Measurements from ENCODE around the gene LTA4H. TPM values are rescaled to one million over a fixed set of nuclear protein-coding genes. Genes with fewer than 3 reads are reported as not detected.

Gene LTA4H
- total RNA-seq: 10 to 100 TPM; 50.7 to 52.1 TPM

- peaks cover 8% of the 10 kb centered on the region for H3K4me1 Mint-ChIP-seq
- peaks cover 2% of the 10 kb centered on the region for H3K36me3 Mint-ChIP-seq (ENCODE audit: low read depth)
- H3K4me3 Mint-ChIP-seq: no peak within 1 kb of the TSS
- no peak within 1 kb of the TSS for H3K27ac Mint-ChIP-seq
- DNase-seq: peak; percentile 97
- ChIA-PET POLR2A (interaction anchor here (0.6 to 1.7 kb wide), 11 partner anchors 12 to 818 kb away, joined by 3 to 15 read pairs (median 3); partner anchors contain the start of genes AMDHD1, CCDC38, CDK17 and FGD6), CTCF (interaction anchor here (0.5 to 1.8 kb wide), 12 partner anchors 12 to 481 kb away, joined by 3 to 6 read pairs (median 4); partner anchors contain the start of genes AMDHD1 and CCDC38)
- H3K9me3 Mint-ChIP-seq: no peaks in the 10 kb centered on the region
- no peaks in the 10 kb centered on the region for H3K27me3 Mint-ChIP-seq
Observed at GRCh38 chr12:96035283-96036236, at the start of gene LTA4H. Gene LTA4H, minus strand, starts transcription at chr12:96035587. Its CDS starts 68 bp downstream, at chr12:96035519.

- no peaks in the 10 kb centered on the region for H3K27me3 Mint-ChIP-seq
- H3K27ac Mint-ChIP-seq: no peak overlapping the region
- ChIA-PET POLR2A (no interaction called here), CTCF (no interaction called here)
- H3K9me3 Mint-ChIP-seq: peaks cover 12% of the 10 kb centered on the region
- H3K36me3 Mint-ChIP-seq (ENCODE audit: low read depth): peaks cover 8% of the 10 kb centered on the region
- no peak overlapping the region for H3K4me3 Mint-ChIP-seq
- no peak for DNase-seq
- H3K4me1 Mint-ChIP-seq: peaks cover 4% of the 10 kb centered on the region
Observed at GRCh38 chr12:96084624-96085023, 49.2 kb upstream of the LTA4H start.

GRCh38 chr12:96083020-96083719, 47.8 kb upstream of the LTA4H start:
- Mint-ChIP-seq H3K4me1 (peaks cover 4% of the 10 kb centered on the region), H3K9me3 (peaks cover 10% of the 10 kb centered on the region), H3K4me3 (no peak overlapping the region), H3K36me3 (ENCODE audit: low read depth) (peaks cover 6% of the 10 kb centered on the region), H3K27me3 (no peaks in the 10 kb centered on the region), H3K27ac (no peak overlapping the region)
- DNase-seq: no peak
- ChIA-PET POLR2A (no interaction called here), CTCF (interaction anchor here (1.0 kb wide), 1 partner anchor 132 kb away, joined by 4 read pairs; no protein-coding TSS in a partner anchor)

GRCh38 chr12:96081596-96081995, 46.2 kb upstream of the LTA4H start:
- ChIA-PET CTCF (no interaction called here), POLR2A (no interaction called here)
- peaks cover 6% of the 10 kb centered on the region for H3K36me3 Mint-ChIP-seq (ENCODE audit: low read depth)
- no peak overlapping the region for H3K27ac Mint-ChIP-seq
- no peak overlapping the region for H3K4me3 Mint-ChIP-seq
- H3K9me3 Mint-ChIP-seq: peaks cover 7% of the 10 kb centered on the region
- DNase-seq: no peak
- peaks cover 4% of the 10 kb centered on the region for H3K4me1 Mint-ChIP-seq
- no peaks in the 10 kb centered on the region for H3K27me3 Mint-ChIP-seq

GRCh38 chr12:96078231-96079135, 43.1 kb upstream of the LTA4H start:
- H3K27me3 Mint-ChIP-seq: peaks cover 5% of the 10 kb centered on the region
- H3K9me3 Mint-ChIP-seq: no peaks in the 10 kb centered on the region
- ChIA-PET POLR2A (interaction anchor here (0.7 kb wide), 1 partner anchor 24 kb away, joined by 3 read pairs; no protein-coding TSS in a partner anchor), CTCF (interaction anchor here (1.0 to 1.3 kb wide), 2 partner anchors 54 to 137 kb away, joined by 4 to 5 read pairs; no protein-coding TSS in a partner anchor)
- H3K4me3 Mint-ChIP-seq: no peak overlapping the region
- peaks cover 5% of the 10 kb centered on the region for H3K4me1 Mint-ChIP-seq
- H3K36me3 Mint-ChIP-seq (ENCODE audit: low read depth): no peaks in the 10 kb centered on the region
- DNase-seq: no peak
- H3K27ac Mint-ChIP-seq: no peak overlapping the region

- H3K9me3 Mint-ChIP-seq: no peaks in the 10 kb centered on the region
- H3K36me3 Mint-ChIP-seq (ENCODE audit: low read depth): no peaks in the 10 kb centered on the region
- no peak for DNase-seq
- peaks cover 11% of the 10 kb centered on the region for H3K27me3 Mint-ChIP-seq
- no peak overlapping the region for H3K4me3 Mint-ChIP-seq
- ChIA-PET POLR2A (no interaction called here), CTCF (no interaction called here)
- H3K27ac Mint-ChIP-seq: no peak overlapping the region
- peaks cover 5% of the 10 kb centered on the region for H3K4me1 Mint-ChIP-seq
Observed at GRCh38 chr12:96077081-96077480, 41.7 kb upstream of the LTA4H start.

- no peak for DNase-seq
- ChIA-PET CTCF (no interaction called here), POLR2A (no interaction called here)
- H3K27me3 Mint-ChIP-seq: peaks cover 11% of the 10 kb centered on the region
- no peak overlapping the region for H3K4me3 Mint-ChIP-seq
- H3K27ac Mint-ChIP-seq: no peak overlapping the region
- H3K9me3 Mint-ChIP-seq: no peaks in the 10 kb centered on the region
- peaks cover 7% of the 10 kb centered on the region for H3K4me1 Mint-ChIP-seq
- no peaks in the 10 kb centered on the region for H3K36me3 Mint-ChIP-seq (ENCODE audit: low read depth)
Observed at GRCh38 chr12:96075560-96075959, 40.2 kb upstream of the LTA4H start.

GRCh38 chr12:96073346-96074330, 38.3 kb upstream of the LTA4H start:
- H3K4me3 Mint-ChIP-seq: no peak overlapping the region
- ChIA-PET CTCF (interaction anchor here (1.0 to 1.4 kb wide), 3 partner anchors 104 to 142 kb away, joined by 3 to 8 read pairs (median 5); no protein-coding TSS in a partner anchor), POLR2A (interaction anchor here (0.8 kb wide), 1 partner anchor 328 kb away, joined by 3 read pairs; no protein-coding TSS in a partner anchor)
- H3K9me3 Mint-ChIP-seq: no peaks in the 10 kb centered on the region
- H3K27me3 Mint-ChIP-seq: peaks cover 11% of the 10 kb centered on the region
- no peak overlapping the region for H3K27ac Mint-ChIP-seq
- no peaks in the 10 kb centered on the region for H3K36me3 Mint-ChIP-seq (ENCODE audit: low read depth)
- DNase-seq: no peak
- peaks cover 7% of the 10 kb centered on the region for H3K4me1 Mint-ChIP-seq

GRCh38 chr12:96070670-96071279, 35.4 kb upstream of the LTA4H start:
- no peak for DNase-seq
- H3K27me3 Mint-ChIP-seq: peaks cover 11% of the 10 kb centered on the region
- no peak overlapping the region for H3K4me3 Mint-ChIP-seq
- no peaks in the 10 kb centered on the region for H3K9me3 Mint-ChIP-seq
- no peak overlapping the region for H3K27ac Mint-ChIP-seq
- POLR2A ChIA-PET: interaction anchor here (0.6 kb wide), 1 partner anchor 144 kb away, joined by 3 read pairs; no protein-coding TSS in a partner anchor
- CTCF ChIA-PET: interaction anchor here (0.7 to 1.4 kb wide), 3 partner anchors 144 to 446 kb away, joined by 4 to 5 read pairs (median 5); no protein-coding TSS in a partner anchor
- H3K36me3 Mint-ChIP-seq (ENCODE audit: low read depth): no peaks in the 10 kb centered on the region
- H3K4me1 Mint-ChIP-seq: peaks cover 7% of the 10 kb centered on the region

GRCh38 chr12:96069511-96070231, 34.3 kb upstream of the LTA4H start:
- POLR2A ChIA-PET: no interaction called here
- CTCF ChIA-PET: interaction anchor here (0.9 to 1.4 kb wide), 2 partner anchors 146 to 447 kb away, joined by 4 to 5 read pairs; no protein-coding TSS in a partner anchor
- Mint-ChIP-seq H3K4me3 (no peak overlapping the region), H3K9me3 (no peaks in the 10 kb centered on the region), H3K27ac (no peak overlapping the region), H3K4me1 (peaks cover 10% of the 10 kb centered on the region), H3K27me3 (peaks cover 7% of the 10 kb centered on the region), H3K36me3 (ENCODE audit: low read depth) (no peaks in the 10 kb centered on the region)
- DNase-seq: no peak

Measured in activated CD4-positive, alpha-beta memory T cell treated with anti-CD3 and anti-CD28 coated beads, Interleukin-2, amount 10 ng/mL, durations not matched to agents 7 days and 5 days (primary cell).